PC-9 (cell line): ENCODE results near the gene NASP. TPM values are rescaled to one million over a fixed set of nuclear protein-coding genes. Genes with fewer than 3 reads are reported as not detected.

Experiments
- BruUV-seq: library from RNA; stranded (reverse); fragments of 400-500 nt; replicated peaks from 2 replicates; lab custom pipeline; 2021; lab: Mats Ljungman, UMichigan
- CTCF ChIA-PET: fragments of 300-600 bp; sonication (Branson Sonifier 250); formaldehyde crosslinking; loops from one replicate; lab custom pipeline; 2022; ENCODE audit warnings: antibody characterized with exemption; lab: Charles Lee
- POLR2A ChIA-PET: fragments of 300-600 bp; sonication (Branson Sonifier 250); formaldehyde crosslinking; loops from one replicate; lab custom pipeline; 2022; ENCODE audit warnings: antibody characterized with exemption; ENCODE audit not compliant: unreplicated experiment; lab: Charles Lee
- DNase-seq, 2 experiments: peaks; one replicate each; pipeline versions ENCODE4 v3.0.0 to v3.0.0-alpha.2; 2015 to 2022; ENCODE audit warnings: mixed read lengths in 1 of 2
- H2AFZ ChIP-seq: fragments of 200-600 bp; sonication (generic); 2 replicates; pipeline ENCODE4 v1.8.1; 2017; ENCODE audit warnings: antibody characterized with exemption
- H3F3A ChIP-seq: fragments of 200-600 bp; sonication (generic); 2 replicates; pipeline ENCODE4 v1.8.1; 2017; ENCODE audit warnings: antibody characterized with exemption, mild to moderate bottlenecking, low read depth; ENCODE audit not compliant: insufficient read depth
- H3K27ac ChIP-seq: fragments of 200-600 bp; sonication (generic); 2 replicates; pipeline ENCODE4 v1.6.1; 2016; ENCODE audit warnings: mixed run types
- H3K27me3 ChIP-seq: fragments of 200-600 bp; sonication (generic); 2 replicates; pipeline ENCODE4 v1.6.1; 2016; ENCODE audit warnings: low read depth, mixed run types; ENCODE audit not compliant: insufficient read depth
- H3K36me3 ChIP-seq: fragments of 200-600 bp; sonication (generic); 2 replicates; pipeline ENCODE4 v1.6.1; 2016; ENCODE audit warnings: low read depth, mixed run types
- H3K4me1 ChIP-seq: fragments of 200-600 bp; sonication (generic); replicated peaks from 2 replicates; pipeline ENCODE4 v1.6.1; 2016; ENCODE audit warnings: mixed run types; ENCODE audit not compliant: insufficient read depth
- H3K4me2 ChIP-seq: fragments of 200-600 bp; sonication (generic); 2 replicates; pipeline ENCODE4 v1.6.1; 2017; ENCODE audit warnings: mixed run types
- H3K4me3 ChIP-seq: fragments of 200-600 bp; sonication (generic); 2 replicates; pipeline ENCODE4 v1.6.1; 2016; ENCODE audit warnings: mixed run types
- H3K79me2 ChIP-seq: fragments of 200-600 bp; sonication (generic); 2 replicates; pipeline ENCODE4 v1.6.1; 2017; ENCODE audit warnings: low read depth, mixed run types
- H3K9me2 ChIP-seq: fragments of 200-600 bp; sonication (generic); 2 replicates; pipeline ENCODE4 v1.8.1; 2017; ENCODE audit warnings: mild to moderate bottlenecking; ENCODE audit not compliant: insufficient read depth
- H3K9me3 ChIP-seq: fragments of 200-600 bp; sonication (generic); 2 replicates; pipeline ENCODE4 v1.8.1; 2016; ENCODE audit warnings: low read depth; ENCODE audit not compliant: insufficient read depth
- H4K20me1 ChIP-seq: fragments of 200-600 bp; sonication (generic); 2 replicates; pipeline ENCODE4 v1.8.1; 2017; ENCODE audit not compliant: insufficient read depth
- EZH2 ChIP-seq: fragments of 200-600 bp; sonication (generic); IDR thresholded peaks from 2 replicates; pipeline ENCODE4 v1.8.0; 2017; ENCODE audit warnings: antibody characterized with exemption, low read depth
- intact Hi-C: fragments of 100-400 bp; cut with micrococcal nuclease; formaldehyde crosslinking; loops from one replicate; pipeline ENCODE4 v1.10.0; 2022; ENCODE audit not compliant: unreplicated experiment
- total RNA-seq: library from RNA; stranded (reverse); gene quantifications from 2 replicates; pipeline ENCODE4 v1.2.3, GENCODE V29; 2021
- TF ChIP-seq, protein P1 (sequence below): fragments of 200-600 bp; sonication (generic); conservative IDR thresholded peaks from 2 replicates; pipeline ENCODE4 v1.6.1; 2017; ENCODE audit warnings: mixed run types, antibody characterized with exemption, mild to moderate bottlenecking, moderate library complexity

Gene NASP
- total RNA-seq, 1 experiment from 2014 or later, result 221 TPM

DNA sequence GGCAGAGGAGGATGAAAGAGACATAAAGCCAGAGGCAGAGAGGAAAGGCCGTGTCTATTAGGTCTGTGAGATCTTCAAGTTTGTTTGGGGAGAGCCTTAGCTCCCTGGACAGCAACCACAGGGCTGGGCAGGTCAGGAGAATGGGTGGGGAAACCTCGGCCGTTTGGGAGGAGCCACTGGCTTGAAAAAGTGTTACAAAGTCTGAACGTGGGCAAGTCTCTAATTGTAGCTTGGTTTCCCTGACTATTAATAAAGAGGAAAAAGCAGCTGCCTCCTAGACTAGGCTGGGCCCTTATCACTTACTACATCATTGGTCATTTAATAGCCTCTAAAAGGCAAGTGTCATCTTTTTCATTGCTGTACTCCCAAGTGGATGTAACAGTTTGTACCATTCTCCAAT lies 40.1 kb downstream of the NASP start, which contains the start of gene CCDC17:
TSS of gene CCDC17 (minus strand) at position 83 of the 400 bp plus-strand sequence. CDS start 145 bp downstream, outside the sequence.
- no peak within 1 kb of the TSS for H3K4me2 ChIP-seq
- no peaks in the 10 kb centered on the region for H3K27me3 ChIP-seq
- no peaks in the 10 kb centered on the region for H3K4me1 ChIP-seq
- no peak within 1 kb of the TSS for H3K27ac ChIP-seq
- BruUV-seq, result no TSS peak
- peaks cover 39% of the 10 kb centered on the region; the same call in 1 of the 2 replicates for H3F3A ChIP-seq
- POLR2A ChIA-PET, result interaction anchor here (0.6 kb wide), 1 partner anchor 80 kb away, joined by 3 read pairs; no protein-coding TSS in a partner anchor
- TF ChIP-seq, protein P1, sequence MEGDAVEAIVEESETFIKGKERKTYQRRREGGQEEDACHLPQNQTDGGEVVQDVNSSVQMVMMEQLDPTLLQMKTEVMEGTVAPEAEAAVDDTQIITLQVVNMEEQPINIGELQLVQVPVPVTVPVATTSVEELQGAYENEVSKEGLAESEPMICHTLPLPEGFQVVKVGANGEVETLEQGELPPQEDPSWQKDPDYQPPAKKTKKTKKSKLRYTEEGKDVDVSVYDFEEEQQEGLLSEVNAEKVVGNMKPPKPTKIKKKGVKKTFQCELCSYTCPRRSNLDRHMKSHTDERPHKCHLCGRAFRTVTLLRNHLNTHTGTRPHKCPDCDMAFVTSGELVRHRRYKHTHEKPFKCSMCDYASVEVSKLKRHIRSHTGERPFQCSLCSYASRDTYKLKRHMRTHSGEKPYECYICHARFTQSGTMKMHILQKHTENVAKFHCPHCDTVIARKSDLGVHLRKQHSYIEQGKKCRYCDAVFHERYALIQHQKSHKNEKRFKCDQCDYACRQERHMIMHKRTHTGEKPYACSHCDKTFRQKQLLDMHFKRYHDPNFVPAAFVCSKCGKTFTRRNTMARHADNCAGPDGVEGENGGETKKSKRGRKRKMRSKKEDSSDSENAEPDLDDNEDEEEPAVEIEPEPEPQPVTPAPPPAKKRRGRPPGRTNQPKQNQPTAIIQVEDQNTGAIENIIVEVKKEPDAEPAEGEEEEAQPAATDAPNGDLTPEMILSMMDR, result no peak
- TF ChIP-seq EZH2, result no peak
- H2AFZ ChIP-seq, result no peak within 1 kb of the TSS
- H4K20me1 ChIP-seq, result no peaks in the 10 kb centered on the region; the same call in 1 of the 2 replicates
- intact Hi-C loops, result no loop called here
- no peaks in the 10 kb centered on the region for H3K79me2 ChIP-seq
- H3K36me3 ChIP-seq, result 0 out of 2 replicates have a peak, but pooled peaks cover 11% of the 10 kb centered on the region
- H3K9me2 ChIP-seq, result no peaks in the 10 kb centered on the region
- H3K4me3 ChIP-seq, result no peak within 1 kb of the TSS
- DNase-seq, result no peak
- H3K9me3 ChIP-seq, result no peaks in the 10 kb centered on the region
- CTCF ChIA-PET, result no interaction called here

DNA sequence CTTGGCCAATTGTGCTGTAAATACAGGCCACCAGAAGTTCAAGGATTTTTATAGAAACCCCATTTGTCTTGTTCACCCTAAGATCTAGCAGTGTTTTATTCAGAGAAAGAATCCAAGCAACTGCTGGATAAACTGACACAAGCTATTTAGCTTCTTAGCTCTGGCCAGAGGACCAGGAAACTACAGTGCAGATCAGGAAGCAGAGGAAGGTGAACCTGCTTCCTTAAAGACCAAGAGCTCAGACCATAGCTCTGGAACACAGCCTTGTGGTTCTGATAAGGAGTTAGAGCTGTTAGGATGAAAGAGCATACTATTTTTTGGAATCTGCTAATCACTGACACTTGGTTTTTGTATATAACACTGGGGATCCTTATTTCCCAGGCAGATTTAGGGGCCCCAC lies 45.2 kb downstream of the NASP start:
- Histone ChIP-seq H4K20me1 (peaks cover 4% of the 10 kb centered on the region), H3K79me2 (no peaks in the 10 kb centered on the region), H3K4me3 (no peak overlapping the region), H3K36me3 (peaks cover 43% of the 10 kb centered on the region), H3K27ac (no peak overlapping the region), H3F3A (peaks cover 28% of the 10 kb centered on the region; the same call in 1 of the 2 replicates), H3K4me2 (no peak overlapping the region), H3K27me3 (no peaks in the 10 kb centered on the region), H3K9me2 (no peaks in the 10 kb centered on the region), H2AFZ (no peak overlapping the region), H3K9me3 (no peaks in the 10 kb centered on the region), H3K4me1 (no peaks in the 10 kb centered on the region)
- ChIA-PET POLR2A (interaction anchor here (0.7 kb wide), 1 partner anchor 43 kb away, joined by 6 read pairs; no protein-coding TSS in a partner anchor), CTCF (no interaction called here)
- intact Hi-C loops, result no loop called here
- no TSS peak for BruUV-seq
- TF ChIP-seq, protein P1, result no peak
- no peak for TF ChIP-seq EZH2
- DNase-seq, result no peak

DNA sequence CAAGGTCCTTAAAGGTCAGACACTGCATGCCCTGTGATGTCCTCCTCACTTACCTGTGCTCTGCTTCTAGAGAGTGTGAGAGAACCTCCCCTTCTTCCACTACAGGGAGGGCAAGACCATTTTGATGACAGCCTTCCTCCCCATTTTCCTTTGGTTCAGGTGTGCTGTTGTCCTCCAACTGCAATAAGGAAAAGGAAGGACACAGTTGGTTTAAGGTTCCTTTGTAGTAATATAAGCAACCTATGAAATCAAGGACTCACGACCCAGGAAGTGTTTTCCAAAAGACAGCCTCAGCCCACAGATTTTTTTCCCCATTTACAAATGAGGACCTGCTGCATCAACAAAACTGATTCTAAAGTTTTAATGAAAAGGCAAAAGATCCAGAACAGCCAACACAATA lies 46.6 kb downstream of the NASP start:
- POLR2A ChIA-PET, result interaction anchor here (0.6 kb wide), 1 partner anchor 38 kb away, joined by 6 read pairs; no protein-coding TSS in a partner anchor
- Histone ChIP-seq H3K79me2 (no peaks in the 10 kb centered on the region), H3K4me2 (no peak overlapping the region), H3K27me3 (no peaks in the 10 kb centered on the region), H3K36me3 (peaks cover 44% of the 10 kb centered on the region), H3F3A (peaks cover 21% of the 10 kb centered on the region; the same call in 1 of the 2 replicates), H3K9me2 (no peaks in the 10 kb centered on the region), H3K9me3 (no peaks in the 10 kb centered on the region), H3K4me1 (no peaks in the 10 kb centered on the region), H3K4me3 (no peak overlapping the region), H4K20me1 (peaks cover 4% of the 10 kb centered on the region), H3K27ac (no peak overlapping the region), H2AFZ (no peak overlapping the region)
- CTCF ChIA-PET, result interaction anchor here (0.7 kb wide), 1 partner anchor 24 kb away, joined by 6 read pairs; no protein-coding TSS in a partner anchor
- no TSS peak for BruUV-seq
- intact Hi-C loops, result no loop called here
- TF ChIP-seq, protein P1, result no peak
- TF ChIP-seq EZH2, result no peak
- no peak for DNase-seq
